Activated T-cell treated with anti-CD3 and anti-CD28 coated beads, Interleukin-2, amount 50 U/mL, for 48 hours (primary cell): ENCODE results near the gene OR7A5.
"Not testable (repeated sequence)": the region's sequence is repeated elsewhere in the genome, so short reads cannot be mapped to it uniquely, and the experiment has no call there.

ENCODE experiments used
- DNase-seq, 2 experiments: peaks; one replicate each; pipeline ENCODE4 v3.0.0-alpha.2; 2020

Gene OR7A5

GRCh38 chr19:14835011-14835410, at the start of gene OR7A5, which contains the start of gene OR7C1:
Gene OR7A5, minus strand, starts transcription at chr19:14835185. Its CDS starts 6,944 bp downstream, at chr19:14828241.
Gene OR7C1, minus strand, starts transcription at chr19:14835185. Its CDS starts 35,049 bp downstream, at chr19:14800136.
- DNase-seq: no peak

GRCh38 chr19:14871619-14872230, 36.7 kb upstream of the OR7A5 start:
- DNase-seq: no peak

- no peak for DNase-seq
Measured at GRCh38 chr19:14868497-14868896, 33.5 kb upstream of the OR7A5 start.

- no peak for DNase-seq
Measured at GRCh38 chr19:14848822-14849221, 13.8 kb upstream of the OR7A5 start, which contains the start of gene OR7A10. Gene OR7A10, minus strand, starts transcription at chr19:14848922. Its CDS starts 7,045 bp downstream, at chr19:14841877.

GRCh38 chr19:14843578-14843977, 8.6 kb upstream of the OR7A5 start:
- DNase-seq: no peak

GRCh38 chr19:14843169-14843568, 8.2 kb upstream of the OR7A5 start:
- no peak for DNase-seq

- no peak for DNase-seq
Measured at GRCh38 chr19:14840206-14840605, 5.2 kb upstream of the OR7A5 start.

- no peak for DNase-seq
Measured at GRCh38 chr19:14837391-14837790, 2.4 kb upstream of the OR7A5 start.

GRCh38 chr19:14830702-14831101, 4.3 kb downstream of the OR7A5 start:
- no peak for DNase-seq

- DNase-seq: no peak
Measured at GRCh38 chr19:14826006-14826405, 9.0 kb downstream of the OR7A5 start.

GRCh38 chr19:14821937-14822336, 13.0 kb downstream of the OR7A5 start:
- no peak for DNase-seq

GRCh38 chr19:14818588-14818987, 16.4 kb downstream of the OR7A5 start:
- no peak for DNase-seq

GRCh38 chr19:14817052-14817451, 17.9 kb downstream of the OR7A5 start:
- DNase-seq: no peak

- no peak for DNase-seq
Measured at GRCh38 chr19:14814982-14815652, 19.9 kb downstream of the OR7A5 start.

GRCh38 chr19:14809272-14810057, 25.5 kb downstream of the OR7A5 start:
- DNase-seq: no peak

GRCh38 chr19:14804765-14805164, 30.2 kb downstream of the OR7A5 start:
- no peak for DNase-seq

GRCh38 chr19:14798760-14799159, 36.2 kb downstream of the OR7A5 start:
- no peak for DNase-seq

GRCh38 chr19:14796021-14796420, 39.0 kb downstream of the OR7A5 start:
- no peak for DNase-seq

- no peak for DNase-seq
Measured at GRCh38 chr19:14795078-14795721, 39.8 kb downstream of the OR7A5 start.

GRCh38 chr19:14792250-14792649, 42.7 kb downstream of the OR7A5 start:
- not testable (repeated sequence) for DNase-seq

- peak; percentile 43 to 53 for DNase-seq
Measured at GRCh38 chr19:14786421-14786851, 48.5 kb downstream of the OR7A5 start.

GRCh38 chr19:14785102-14785793, 49.7 kb downstream of the OR7A5 start:
- DNase-seq: peak; percentile 36 to 46
